Measurements from ENCODE around the gene VPS26B. TPM values are rescaled to one million over a fixed set of nuclear protein-coding genes. Genes with fewer than 3 reads are reported as not detected.

Gene VPS26B
- total RNA-seq, 2 donors from 2014 or later = 25.7 to 29.4 TPM

DNA sequence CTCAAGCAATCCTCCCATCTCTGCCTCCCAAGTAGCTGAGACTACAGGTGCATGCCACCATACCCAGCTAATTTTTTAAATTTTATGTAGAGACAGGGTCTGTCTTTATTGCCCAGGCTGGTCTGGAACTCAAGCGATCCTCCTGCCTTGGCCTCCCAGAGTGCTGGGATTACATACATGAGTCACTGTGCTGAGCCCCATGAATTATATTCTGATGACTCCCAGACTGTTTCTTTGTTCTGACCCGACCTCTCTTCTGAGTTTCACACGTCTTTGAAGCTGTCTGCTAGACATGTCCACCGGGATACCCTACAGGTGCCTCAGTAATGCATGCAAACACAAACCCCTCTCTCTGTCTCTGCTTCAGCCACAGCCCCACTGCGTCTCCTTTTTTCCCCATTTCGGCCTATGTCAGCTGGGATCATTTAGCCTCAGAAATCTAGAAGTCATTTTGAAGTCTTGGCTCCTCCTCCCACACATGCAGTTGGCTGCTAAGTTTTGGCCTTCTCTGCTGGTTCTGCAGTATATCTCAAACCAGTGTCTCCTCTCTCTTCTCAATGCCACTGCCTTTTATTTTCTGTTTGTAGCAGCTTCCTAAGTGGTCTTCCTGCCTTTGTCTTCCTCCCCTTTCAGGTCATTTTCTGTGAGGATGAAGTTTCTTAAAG lies 4.8 kb downstream of the VPS26B start:
- ATAC-seq (no peak), DNase-seq (no peak)
- intact Hi-C loops (cut with DNase I) = no loop called here

DNA sequence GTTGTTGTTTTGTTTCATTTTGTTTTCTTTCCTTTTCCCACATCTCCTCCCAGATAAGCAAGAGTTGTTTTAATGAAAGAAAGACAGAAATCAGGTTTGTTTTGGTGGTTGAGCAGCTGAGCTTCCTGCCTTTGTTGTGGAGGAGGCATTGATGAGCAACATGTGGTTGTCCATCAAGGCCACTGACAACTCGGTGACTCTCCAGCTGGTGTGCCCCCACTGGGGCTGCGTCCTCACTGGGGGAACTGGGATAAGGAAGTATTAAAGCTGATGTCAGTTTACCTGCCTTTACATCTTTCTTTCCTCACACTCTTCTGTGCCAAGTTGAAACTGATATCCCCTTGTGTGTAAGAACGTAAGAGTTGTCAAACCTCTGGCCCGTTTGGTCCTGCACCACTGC lies 5.9 kb downstream of the VPS26B start:
- intact Hi-C loops (cut with DNase I) = no loop called here
- ATAC-seq (no peak), DNase-seq (no peak)

DNA sequence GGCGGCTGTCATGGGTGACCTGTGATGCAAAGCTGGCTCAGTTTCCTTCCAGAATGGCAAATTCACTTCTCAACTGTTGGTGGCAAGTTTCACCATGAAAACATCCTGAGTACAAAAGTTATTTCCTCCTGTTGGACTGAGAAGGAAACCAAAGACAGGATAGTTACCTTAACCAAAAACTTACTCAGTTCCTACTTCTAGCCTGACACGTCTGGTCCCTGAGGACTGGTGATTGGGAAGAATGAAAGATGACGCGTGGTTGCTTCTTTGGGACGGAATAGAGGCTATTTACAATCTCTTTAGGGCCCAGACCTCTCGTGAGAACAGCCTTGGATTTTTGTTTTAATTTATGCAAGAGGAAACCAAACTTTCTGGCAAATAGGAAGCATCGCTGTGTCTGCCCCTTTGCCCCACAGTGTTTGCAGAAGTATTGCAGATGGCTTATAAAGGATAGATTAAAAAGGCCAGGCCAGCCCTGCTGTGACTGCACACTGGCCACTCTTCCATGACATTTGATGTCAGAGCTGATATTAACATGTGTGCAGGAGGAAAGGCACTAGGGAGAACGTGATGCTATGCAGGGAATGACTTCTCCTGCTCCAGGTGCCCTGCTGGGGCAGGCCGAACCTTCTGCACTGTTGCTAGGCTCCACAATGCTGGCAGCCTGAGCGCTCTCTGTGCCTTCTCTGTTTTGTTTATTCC lies 7.6 kb downstream of the VPS26B start:
- DNase-seq = no peak
- intact Hi-C loops (cut with DNase I) = no loop called here
- ATAC-seq = no peak

DNA sequence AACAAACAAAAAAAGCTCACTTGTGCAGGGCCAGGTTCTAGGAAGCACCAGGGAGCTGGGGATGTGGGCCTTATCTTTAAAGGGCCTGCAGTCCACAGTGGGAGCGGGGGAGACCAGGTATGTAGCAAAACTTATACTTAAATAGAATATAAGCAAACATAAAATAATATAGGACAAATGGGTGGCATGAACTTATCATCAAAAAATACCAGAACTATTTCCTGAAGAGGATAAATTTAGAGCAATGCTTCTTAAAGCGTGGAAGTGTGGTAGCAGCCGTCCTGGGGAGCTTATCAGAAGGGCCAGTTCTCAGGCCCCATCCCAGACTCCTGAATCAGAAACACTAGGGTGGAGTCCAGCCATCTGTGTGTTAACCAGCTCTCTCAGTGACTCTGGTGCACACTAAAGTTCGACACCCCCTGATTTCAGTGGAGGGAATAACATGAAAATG lies 9.3 kb downstream of the VPS26B start:
- intact Hi-C loops (cut with DNase I) = no loop called here
- DNase-seq (no peak), ATAC-seq (no peak)

DNA sequence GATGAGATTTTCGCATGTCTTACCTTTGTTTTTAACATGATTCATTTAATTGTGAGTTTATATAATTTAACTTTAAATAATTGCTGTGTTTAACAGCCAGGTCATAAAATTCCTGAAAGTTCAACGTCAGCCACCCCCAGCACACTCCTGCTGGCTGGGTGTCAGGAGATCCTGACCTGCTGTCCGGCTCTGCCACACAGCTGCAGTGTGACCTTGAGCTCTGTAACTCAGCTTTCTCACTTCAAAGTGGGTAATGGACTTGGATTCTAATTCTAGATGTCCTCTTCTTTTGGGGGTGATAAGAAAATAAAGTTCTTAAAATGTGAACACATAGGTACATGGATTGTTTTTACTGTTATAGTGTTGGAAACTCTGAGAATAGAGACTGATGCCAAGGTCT lies 10.9 kb downstream of the VPS26B start:
- ATAC-seq (peak in 1 of 2 donors; percentile 25), DNase-seq (no peak)
- intact Hi-C loops (cut with DNase I) = no loop called here

DNA sequence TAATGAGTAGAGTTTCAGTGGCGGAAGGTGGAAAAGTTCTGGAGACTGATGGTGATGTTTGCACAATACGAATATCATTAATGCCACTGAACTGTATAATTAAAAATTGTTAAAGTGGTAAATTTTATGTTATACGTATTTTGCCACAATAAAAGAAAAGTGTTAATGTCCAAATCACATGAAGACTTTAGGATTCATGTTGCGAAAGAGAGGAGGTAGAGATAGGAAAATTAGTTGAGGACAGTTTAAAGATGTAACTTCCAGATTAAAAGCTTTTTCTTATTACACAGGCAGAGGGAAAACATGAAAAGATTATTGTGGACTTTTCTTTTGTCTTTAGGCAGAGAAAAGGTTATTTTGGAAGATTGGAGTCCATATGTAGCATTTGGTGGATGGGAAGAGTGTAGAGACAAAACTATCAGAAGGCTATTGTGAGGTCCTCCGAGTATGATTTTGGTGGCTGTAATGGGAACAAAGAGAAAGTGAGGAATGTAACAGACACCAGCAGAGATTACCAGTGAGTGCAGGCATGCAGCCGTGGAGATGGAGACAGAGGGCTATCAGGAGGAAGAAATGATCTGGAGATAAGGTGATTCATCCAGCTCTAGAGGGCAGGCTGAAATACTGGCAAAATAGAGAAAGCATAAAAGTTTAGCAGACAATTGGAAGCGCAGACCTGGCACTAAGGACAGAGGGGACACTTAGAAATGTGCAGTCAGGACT lies 12.5 kb downstream of the VPS26B start:
- ATAC-seq (no peak), DNase-seq (no peak)
- intact Hi-C loops (cut with DNase I) = no loop called here

DNA sequence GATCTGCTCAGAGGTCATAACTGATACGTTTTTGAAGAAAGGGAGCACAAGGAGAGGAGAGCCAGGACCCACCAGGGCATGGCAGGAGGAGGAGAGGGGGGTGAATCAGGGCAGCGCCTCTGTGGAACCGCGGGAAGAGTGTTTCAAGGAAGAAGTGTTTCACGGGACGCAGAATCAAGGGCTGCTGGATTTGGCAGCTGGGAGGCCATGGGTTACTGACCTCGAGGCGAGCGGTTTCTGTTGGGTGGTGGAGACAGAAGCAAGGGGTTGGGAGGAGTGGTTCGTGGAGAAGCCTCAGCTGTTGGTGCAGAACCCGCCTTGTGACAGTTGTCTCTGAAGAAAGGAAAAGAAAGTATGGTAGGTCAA lies 13.1 kb downstream of the VPS26B start:
- DNase-seq (no peak), ATAC-seq (no peak)
- intact Hi-C loops (cut with DNase I) = no loop called here

DNA sequence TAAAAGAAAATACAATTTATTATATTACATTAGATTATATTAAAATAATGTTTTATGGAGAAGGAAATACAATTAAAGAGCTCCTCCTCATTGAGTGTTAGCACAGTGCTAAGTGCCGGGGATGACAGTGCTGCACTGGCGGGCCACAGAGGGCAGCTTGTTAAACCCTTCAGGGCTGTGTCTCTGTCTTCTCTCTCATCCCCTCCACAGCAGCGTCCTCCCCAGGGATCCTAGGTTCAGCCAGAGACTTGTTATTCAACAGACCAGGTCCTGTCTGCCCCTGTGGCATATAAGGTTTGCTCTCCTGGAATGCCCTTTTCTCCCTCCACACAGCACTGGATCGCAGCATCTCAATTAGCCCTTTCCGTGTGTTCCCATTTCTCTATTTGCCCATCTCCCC lies 14.5 kb downstream of the VPS26B start:
- DNase-seq (no peak), ATAC-seq (no peak)
- intact Hi-C loops (cut with DNase I) = no loop called here

DNA sequence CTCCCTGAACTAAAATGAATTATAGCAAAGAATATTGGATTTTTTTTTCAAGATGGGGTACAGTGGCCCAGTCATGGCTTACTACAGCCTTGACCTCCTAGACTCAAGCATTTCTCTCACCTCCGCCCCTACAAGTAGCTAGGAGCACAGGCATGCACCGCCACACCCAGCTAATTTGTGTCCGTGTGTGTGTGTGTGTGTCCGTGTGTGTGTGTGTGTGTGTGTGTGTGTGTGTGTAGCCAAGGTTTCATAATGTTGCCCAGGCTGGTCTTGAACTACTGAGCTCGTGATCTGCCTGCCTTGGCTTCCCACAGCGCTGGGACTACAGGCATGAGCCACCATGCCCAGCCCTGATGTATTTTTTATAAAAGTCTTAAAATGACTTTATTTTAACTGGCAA lies 16.1 kb downstream of the VPS26B start:
- intact Hi-C loops (cut with DNase I) = no loop called here
- DNase-seq (no peak), ATAC-seq (no peak)

DNA sequence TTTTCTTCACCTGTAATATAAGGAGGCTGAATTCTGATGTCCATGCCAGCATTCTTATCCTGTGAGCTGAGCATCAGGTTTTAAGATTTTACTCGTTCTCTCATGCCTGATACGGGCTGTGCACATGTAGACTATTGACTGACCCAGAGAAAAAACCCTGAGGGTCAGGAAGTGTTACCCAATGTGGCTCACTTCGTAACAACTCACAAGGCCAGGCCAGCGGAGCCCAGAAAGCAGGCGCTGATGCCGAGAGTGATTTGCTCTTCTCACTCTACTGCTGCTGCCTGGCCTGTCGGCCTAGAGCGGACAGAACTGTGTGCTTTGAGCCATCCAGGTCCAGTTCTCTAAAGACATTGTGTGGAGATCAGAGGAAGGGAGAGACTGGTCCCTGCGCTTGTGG lies 17.9 kb downstream of the VPS26B start:
- ATAC-seq (no peak), DNase-seq (no peak)
- intact Hi-C loops (cut with DNase I) = no loop called here

DNA sequence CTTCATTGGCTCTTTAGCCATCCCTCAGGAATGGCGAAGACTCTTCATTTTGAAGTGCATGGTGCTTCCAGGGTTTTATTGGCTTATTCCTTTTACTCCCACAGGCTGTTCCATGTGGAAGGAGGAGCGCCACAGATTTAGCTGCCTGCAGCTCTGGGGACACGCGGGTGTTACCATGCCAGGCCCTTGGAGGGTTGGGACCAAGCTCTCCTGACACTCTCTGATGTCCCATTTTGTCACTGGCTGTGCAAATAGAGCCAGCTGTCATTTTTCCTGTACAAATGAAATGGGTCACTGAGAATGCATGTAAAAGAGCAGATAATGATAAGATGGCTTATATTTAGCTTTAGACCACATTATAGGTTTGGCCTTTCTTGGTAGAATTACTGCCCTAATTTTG lies 19.4 kb downstream of the VPS26B start:
- intact Hi-C loops (cut with DNase I) = no loop called here
- DNase-seq (no peak), ATAC-seq (no peak)

DNA sequence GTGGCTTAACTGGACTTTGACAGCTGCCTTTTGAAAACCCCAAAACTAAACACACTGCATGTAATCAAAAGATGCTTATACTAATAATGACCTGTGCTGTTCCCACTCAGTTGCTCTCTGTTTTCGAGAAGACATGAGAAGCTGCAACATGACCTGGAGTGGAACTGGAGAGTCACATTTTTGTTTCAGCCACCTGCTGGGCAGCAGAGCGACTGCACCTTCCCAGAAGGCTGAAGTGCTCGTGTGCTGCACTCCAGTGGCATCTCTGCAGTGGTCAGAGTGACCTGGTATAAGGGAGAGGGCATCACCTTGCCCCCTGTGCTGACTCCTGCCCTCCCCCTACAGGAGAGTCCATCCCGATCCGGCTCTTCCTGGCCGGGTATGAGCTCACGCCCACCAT lies 20.1 kb downstream of the VPS26B start:
- peak; percentile 10 to 39 for ATAC-seq
- DNase-seq = no peak
- intact Hi-C loops (cut with DNase I) = no loop called here

DNA sequence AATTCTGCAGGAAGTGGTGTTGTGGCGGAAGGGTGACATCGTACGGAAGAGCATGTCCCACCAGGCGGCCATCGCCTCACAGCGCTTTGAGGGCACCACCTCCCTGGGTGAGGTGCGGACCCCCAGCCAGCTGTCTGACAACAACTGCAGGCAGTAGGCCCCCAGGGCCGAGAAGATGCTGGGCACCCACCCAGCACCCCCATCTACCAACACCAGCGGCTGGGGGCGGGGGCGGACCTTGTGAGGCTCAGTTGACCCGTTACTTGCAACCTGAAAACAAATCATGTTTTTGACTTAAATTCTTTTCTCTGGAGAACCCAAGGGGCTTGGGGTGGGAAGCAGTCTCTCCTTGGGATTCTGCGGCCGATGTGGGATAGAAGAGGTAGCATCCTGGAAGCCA lies 21.0 kb downstream of the VPS26B start:
- DNase-seq = no peak
- no peak for ATAC-seq
- intact Hi-C loops (cut with DNase I) = no loop called here

DNA sequence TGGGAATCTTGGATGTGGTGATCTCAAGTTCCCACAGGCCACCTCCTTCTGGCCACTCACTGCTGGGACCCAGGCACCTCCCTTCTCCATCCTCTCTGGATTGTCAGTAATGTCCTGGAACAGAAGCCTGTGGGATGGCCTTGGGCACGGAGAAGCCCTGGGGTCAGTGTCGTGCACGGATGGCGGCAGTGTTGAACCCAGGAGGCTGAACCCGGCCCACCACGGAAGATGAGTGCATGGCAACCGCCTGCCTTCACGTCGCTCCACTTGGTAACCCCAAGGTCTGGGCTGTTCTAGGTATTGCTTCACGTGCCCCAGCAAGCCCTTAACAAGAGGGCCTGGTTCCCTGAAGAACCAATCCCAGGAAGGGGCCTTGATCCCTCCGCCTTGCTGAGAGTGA lies 21.6 kb downstream of the VPS26B start:
- ATAC-seq = no peak
- no peak for DNase-seq
- intact Hi-C loops (cut with DNase I) = no loop called here

DNA sequence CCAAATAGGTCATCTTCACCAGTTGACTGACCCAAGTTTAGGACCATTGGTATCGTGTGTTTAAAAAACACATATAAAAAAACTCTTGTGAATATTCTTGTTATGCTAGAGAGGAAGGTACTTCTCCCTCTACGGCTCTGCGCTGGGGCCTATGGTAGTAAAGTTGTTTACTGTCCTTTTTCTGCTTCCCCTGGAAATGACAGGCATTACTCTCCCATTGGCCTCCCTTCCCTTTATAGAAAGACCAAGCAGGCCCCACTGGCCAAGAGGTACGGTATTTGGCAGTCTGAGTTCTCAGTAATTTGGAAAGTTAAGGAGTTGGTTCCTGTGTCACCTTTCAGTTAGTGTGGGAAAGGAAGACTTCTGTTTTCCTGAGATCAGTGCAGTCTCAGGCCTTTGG lies 22.2 kb downstream of the VPS26B start:
- intact Hi-C loops (cut with DNase I) = no loop called here
- DNase-seq (no peak), ATAC-seq (no peak)

DNA sequence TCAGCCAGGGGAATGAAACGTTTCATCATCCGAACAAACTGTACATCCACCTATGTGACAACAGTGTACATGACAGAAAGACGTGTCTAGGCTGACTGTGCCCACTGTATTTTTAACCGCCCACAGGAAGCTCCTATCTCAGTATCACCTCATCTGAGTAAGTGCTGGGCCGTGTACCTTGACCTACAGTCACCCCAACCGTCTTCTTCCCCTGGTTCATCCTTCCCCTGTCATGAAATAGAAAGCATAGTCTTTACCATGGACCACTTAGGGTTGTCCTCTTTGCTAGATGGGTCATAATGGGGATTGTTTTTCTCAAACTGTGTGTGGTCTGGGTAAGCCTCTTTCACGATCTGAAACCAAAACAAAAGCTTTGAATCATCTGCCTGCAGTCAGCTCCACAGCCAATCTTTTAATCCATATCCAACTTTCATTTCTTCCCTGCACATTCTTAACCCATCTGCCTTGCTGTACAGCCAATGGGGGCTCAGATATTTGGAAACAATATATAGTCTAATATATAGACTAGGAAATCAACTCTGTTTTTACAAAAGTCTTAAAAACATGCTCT lies 24.5 kb downstream of the VPS26B start:
- ATAC-seq (no peak), DNase-seq (no peak)
- intact Hi-C loops (cut with DNase I) = no loop called here

DNA sequence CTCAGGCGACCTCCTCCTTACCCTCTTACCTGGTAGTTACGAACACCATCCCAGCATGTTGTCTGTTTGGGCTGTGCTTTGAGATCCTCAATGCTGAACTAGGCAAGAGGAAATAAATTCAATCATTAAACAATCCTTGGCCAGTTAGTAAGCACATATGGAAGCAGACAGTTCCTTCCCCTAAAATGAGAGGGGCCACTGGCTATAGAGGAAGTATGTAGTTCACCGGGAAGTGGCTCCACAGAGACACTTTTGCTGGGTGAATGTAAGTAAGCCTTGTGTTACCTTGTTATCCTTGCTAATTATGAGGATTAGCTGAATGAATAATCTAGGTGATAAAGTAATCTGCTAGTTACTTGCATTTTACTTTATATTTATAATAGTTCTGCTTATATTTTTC lies 25.8 kb downstream of the VPS26B start:
- intact Hi-C loops (cut with DNase I) = no loop called here
- ATAC-seq (no peak), DNase-seq (no peak)

DNA sequence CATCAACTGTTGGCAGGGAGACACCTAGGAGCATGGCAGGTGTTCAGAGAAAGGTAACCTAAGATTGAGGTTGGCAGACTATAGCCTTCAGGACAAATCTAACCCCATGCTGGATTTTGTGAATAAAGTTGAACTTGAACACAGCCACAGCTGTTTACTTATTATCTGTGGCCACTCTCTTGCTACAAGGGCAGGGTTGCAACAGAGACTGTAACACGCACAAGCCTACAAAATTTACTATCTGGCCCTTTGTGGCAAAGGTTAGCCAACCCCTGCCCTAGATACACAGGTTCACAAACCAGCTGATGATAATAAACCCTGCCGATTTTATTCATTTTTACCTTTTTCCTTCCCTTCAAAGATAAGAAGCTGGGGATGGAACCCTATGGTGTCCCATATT lies 26.2 kb downstream of the VPS26B start:
- DNase-seq (no peak), ATAC-seq (no peak)
- intact Hi-C loops (cut with DNase I) = no loop called here

DNA sequence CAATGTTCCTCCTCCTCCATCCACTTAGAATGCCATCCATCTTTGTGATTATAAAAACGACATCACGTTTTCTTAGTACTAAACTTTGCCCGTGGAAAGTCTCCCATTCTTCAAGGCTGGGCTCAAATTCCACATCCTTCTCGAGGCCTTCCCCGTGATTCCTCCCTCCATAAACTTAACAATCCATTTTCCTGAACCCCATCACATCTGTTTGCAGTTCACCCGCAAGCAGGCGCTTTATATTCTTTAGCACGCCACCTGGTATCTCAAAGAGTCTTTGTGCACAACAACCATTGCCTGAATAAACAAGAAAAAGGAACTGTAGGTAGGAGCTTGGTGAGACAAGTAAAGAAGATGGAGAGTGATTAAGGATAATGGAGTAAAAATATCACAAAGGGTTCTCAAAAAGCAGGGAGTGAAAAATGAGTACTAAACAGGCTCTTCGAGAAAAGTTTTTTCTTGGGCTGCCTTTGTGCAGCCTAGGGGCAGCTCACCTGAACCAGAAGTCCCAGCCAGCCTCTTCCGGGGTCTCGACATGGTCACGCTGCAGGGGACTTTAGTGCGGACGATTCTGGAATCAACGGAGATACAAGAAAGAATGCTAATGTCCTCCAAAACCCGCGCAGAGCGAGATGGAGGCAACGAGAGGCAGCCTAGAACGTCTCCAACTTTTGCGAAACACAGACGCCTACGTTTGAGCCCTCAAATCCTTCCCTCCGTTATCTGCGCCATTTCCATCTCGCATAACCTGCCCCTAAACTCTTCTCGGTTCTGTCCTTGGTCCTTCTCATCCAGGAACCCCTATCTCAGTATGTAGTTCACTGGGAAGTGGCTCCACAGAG lies 28.1 kb downstream of the VPS26B start:
- ATAC-seq = peak; percentile 13 to 29
- intact Hi-C loops (cut with DNase I) = no loop called here
- DNase-seq = peak; percentile 36
